Neural cell (in vitro differentiated cells): ENCODE measurements around the gene SLC25A21.

ENCODE experiments used
- EP300 ChIP-seq: fragments of 450-650 bp; conservative IDR thresholded peaks from 2 replicates; pipeline ENCODE4 v1.6.1; 2014; ENCODE audit warnings: antibody characterized with exemption, mild to moderate bottlenecking, moderate library complexity; ENCODE audit not compliant: poor library complexity, severe bottlenecking
- EZH2 ChIP-seq: fragments of 200-600, 300-800 bp; shearing (Covaris generic), sonication (generic); IDR thresholded peaks from 2 replicates; pipeline ENCODE4 v1.6.1; 2014; ENCODE audit warnings: antibody characterized with exemption, low read length, borderline replicate concordance, mild to moderate bottlenecking; ENCODE audit not compliant: insufficient read depth, poor library complexity, severe bottlenecking
- MXI1 ChIP-seq: fragments of 450-650 bp; conservative IDR thresholded peaks from 2 replicates; pipeline ENCODE4 v1.6.1; 2014; ENCODE audit warnings: antibody characterized with exemption, mild to moderate bottlenecking; ENCODE audit not compliant: poor library complexity, severe bottlenecking
- RAD21 ChIP-seq: fragments of 450-650 bp; conservative IDR thresholded peaks from 2 replicates; pipeline ENCODE4 v1.6.1; 2014; ENCODE audit warnings: antibody characterized with exemption, mild to moderate bottlenecking, moderate library complexity
- TAF1 ChIP-seq: IDR thresholded peaks from 2 replicates; pipeline ENCODE4 v1.6.1; 2012; ENCODE audit warnings: low read depth
- TF ChIP-seq, protein P1 (sequence below): fragments of 450-650 bp; IDR thresholded peaks from 2 replicates; pipeline ENCODE4 v1.5.1; 2014; ENCODE audit warnings: antibody characterized with exemption, mild to moderate bottlenecking, moderate library complexity; ENCODE audit not compliant: poor library complexity, severe bottlenecking

DNA sequence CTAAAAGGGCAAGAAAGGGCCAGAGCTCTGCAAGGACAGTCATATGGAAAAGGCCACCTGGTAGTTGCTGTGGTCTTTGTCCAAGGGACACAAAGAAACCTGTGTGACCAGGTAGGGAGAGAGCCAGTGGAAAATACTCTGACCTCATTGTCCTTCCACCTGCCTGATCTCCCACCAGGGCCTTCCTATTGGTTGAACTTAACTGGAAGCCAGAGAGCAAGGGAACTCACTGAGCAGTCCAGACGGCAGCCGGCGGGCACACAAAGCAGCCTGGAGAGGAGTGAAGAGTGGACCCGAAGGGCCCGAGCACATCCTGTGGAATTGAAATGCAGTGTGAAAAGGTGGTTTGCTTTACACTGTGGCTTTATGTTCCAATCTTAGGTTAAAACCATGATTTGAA is 120.7 kb downstream of the SLC25A21 start:
- TF ChIP-seq, protein P1, sequence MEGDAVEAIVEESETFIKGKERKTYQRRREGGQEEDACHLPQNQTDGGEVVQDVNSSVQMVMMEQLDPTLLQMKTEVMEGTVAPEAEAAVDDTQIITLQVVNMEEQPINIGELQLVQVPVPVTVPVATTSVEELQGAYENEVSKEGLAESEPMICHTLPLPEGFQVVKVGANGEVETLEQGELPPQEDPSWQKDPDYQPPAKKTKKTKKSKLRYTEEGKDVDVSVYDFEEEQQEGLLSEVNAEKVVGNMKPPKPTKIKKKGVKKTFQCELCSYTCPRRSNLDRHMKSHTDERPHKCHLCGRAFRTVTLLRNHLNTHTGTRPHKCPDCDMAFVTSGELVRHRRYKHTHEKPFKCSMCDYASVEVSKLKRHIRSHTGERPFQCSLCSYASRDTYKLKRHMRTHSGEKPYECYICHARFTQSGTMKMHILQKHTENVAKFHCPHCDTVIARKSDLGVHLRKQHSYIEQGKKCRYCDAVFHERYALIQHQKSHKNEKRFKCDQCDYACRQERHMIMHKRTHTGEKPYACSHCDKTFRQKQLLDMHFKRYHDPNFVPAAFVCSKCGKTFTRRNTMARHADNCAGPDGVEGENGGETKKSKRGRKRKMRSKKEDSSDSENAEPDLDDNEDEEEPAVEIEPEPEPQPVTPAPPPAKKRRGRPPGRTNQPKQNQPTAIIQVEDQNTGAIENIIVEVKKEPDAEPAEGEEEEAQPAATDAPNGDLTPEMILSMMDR = no peak
- TF ChIP-seq MXI1 (no peak), EZH2 (no peak), EP300 (no peak), RAD21 (no peak), TAF1 (no peak)
